Fibroblast of pulmonary artery (primary cell): ENCODE data around the gene GOLGA6L7.
A peak's percentile ranks its signal among the peaks of the same experiment; 100 is the strongest.
"Not testable (repeated sequence)": the region's sequence is repeated elsewhere in the genome, so short reads cannot be mapped to it uniquely, and the experiment has no call there.

ENCODE experiments used
- DNase-seq: peaks from one replicate; pipeline ENCODE4 v3.0.0-alpha.2; 2010; ENCODE audit warnings: low read depth
- H3K4me3 ChIP-seq: replicated peaks from 2 replicates; pipeline ENCODE4 v1.5.1; 2011; ENCODE audit warnings: low read depth, mild to moderate bottlenecking, control low read depth, low read length, moderate library complexity
- CTCF ChIP-seq: IDR thresholded peaks from 2 replicates; pipeline ENCODE4 v1.5.1; 2011; ENCODE audit warnings: mild to moderate bottlenecking, control low read depth, low read length, inconsistent platforms; ENCODE audit errors: missing control alignments

GOLGA6L7 gene

GRCh38 chr15:28891588-28891987, 43.1 kb upstream of the GOLGA6L7 start:
- no peak overlapping the region for H3K4me3 ChIP-seq
- DNase-seq, result no peak
- no peak for TF ChIP-seq CTCF

GRCh38 chr15:28890711-28891495, 42.5 kb upstream of the GOLGA6L7 start:
- H3K4me3 ChIP-seq, result no peak overlapping the region
- DNase-seq, result peak; percentile 14
- TF ChIP-seq CTCF, result no peak

- not testable (repeated sequence) for H3K4me3 ChIP-seq, DNase-seq
These were observed 41.8 kb upstream of the GOLGA6L7 start for GRCh38 chr15:28890291-28890690.

DNA sequence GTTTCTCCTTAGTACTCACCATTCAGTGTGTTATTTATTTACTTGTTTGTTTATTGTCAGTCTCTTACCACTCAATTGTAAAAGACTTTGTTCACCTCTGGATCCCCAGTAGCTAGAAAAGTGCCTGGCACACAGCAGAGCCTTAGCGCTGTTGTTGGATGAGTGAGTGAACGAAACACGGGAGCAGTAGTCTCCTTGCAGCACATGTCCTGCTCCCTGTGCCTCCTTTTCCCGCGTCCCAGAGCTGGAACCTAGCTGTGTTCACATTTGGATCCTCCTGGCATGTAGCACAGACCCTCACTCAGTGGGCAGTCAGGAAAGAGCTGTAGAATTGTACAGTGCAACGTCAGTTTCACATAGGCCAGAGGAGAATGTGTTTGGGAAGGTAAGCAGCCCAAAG, 41.4 kb upstream of the GOLGA6L7 start:
- DNase-seq, H3K4me3 ChIP-seq: not testable (repeated sequence)

DNA sequence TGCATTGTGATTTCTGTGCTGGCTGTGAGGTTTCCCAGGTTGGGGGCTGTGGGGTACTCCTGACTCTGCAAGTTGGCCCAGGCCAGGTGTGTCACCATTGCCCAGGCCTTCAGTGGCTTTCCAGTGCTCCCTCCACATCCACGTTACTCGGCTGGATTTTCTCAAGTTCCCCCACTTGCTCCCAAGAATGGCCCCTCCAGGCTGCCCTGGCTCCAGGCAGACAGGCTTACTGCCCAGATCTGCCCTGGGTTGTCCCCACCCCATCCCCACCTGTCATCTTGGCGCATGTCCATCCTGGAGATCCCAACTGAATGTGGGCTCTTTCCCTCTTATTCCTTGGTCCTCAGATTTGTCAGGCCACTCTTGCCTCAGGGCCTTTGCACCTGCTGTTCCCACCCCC, 40.9 kb upstream of the GOLGA6L7 start:
- TF ChIP-seq CTCF, result no peak
- H3K4me3 ChIP-seq, result no peak overlapping the region
- DNase-seq, result no peak

DNA sequence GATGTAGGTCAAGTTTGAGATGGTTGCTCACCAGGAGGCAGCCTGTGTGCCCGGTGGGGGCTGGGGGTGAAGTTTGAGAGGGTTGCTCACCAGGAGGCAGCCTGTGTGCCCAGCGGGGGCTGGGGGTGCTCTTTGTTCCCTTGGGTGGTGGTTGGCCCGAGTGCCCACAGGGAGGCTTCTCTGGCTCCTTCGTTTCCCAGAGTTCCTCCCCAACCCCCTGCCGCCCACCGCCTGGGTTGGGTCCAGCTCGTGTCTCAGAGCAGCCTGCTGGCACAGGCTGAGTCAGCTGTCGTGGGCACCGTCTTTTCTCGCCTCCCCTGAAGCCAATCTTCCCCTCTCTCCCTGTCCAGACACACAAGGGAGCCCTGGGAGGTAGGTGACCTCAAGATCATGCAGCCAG, 40.5 kb upstream of the GOLGA6L7 start:
- no peak for DNase-seq
- no peak for TF ChIP-seq CTCF
- no peak overlapping the region for H3K4me3 ChIP-seq

DNA sequence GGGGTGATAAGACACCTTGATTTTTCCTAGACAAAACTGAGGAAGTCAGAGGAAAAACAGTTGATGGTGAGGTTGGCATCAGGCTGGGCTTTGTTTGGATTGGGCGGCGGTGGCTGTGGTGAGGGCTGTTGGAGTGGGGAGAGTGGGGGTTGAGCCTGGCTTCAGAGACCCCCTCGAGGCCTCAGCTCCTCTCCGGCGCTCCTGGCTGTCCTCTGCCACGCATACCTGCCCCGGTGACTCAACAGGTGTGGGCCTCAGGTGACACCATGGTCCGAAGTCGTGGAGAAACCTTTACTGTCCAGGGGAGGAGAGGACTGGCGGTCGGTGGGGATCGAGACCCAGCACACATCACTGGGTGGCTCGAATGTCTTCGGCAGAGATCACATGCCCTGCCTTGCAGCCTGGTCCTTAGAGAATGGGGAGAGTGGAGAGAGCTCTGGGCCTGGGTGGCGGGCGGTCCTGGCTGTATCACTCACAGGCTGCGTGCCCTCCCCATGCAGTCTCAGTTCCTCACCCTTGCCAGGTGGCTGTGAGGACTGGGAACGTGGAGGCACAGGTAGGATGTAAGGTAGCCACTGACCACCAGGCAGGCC, 40.0 kb upstream of the GOLGA6L7 start:
- TF ChIP-seq CTCF, result no peak
- H3K4me3 ChIP-seq, result no peak overlapping the region
- no peak for DNase-seq
